ENCODE data around the gene MORN1.
A peak's percentile ranks its signal among the peaks of the same experiment; 100 is the strongest.

MORN1 gene

GRCh38 chr1:2384941-2385481 lies 6.3 kb downstream of the MORN1 start:
- DNase-seq, result no peak

DNA sequence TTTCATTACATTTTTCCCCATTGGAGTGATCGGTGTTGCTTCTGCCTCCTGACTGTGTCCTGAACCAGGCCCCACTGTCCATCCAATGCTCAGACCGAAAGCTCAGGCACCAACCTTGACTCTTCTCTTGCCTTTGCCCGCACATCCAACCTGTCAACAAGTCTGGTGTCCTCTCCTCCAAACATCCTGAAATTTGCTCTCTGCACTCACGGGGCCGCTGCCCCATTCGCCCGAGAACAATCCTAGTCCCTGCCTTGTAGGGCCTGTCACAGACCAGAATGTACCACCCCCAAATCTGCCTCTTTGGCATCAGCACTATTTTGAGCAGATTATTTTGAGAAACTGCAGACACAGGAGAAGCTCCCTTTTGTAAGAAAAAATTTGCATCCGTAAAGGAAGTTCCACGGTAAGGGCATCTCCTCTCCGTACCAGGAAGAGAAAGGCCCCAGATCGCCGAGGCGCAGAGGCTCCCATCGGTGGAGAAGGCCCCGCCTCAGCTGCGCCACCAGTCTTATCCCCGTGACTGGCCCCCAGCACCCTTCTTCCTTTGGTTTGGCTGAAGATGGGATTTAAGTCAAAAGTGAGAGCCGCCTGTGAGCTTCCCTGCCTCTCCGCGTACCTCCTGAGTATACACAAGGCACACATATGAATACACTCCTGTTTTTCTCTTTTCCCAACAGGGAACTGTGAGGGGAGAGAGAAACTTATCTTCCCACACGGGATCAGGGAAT lies 7.1 kb downstream of the MORN1 start:
- DNase-seq, result no peak

- DNase-seq, result no peak
Observed at GRCh38 chr1:2383576-2383975, 7.8 kb downstream of the MORN1 start.

GRCh38 chr1:2382621-2383361 lies 8.6 kb downstream of the MORN1 start:
- DNase-seq, result peak in 1 of 4 experiments; percentile 10

- peak; percentile 43 to 76 (median 61) for DNase-seq
Observed at GRCh38 chr1:2381741-2382620, 9.4 kb downstream of the MORN1 start.

DNA sequence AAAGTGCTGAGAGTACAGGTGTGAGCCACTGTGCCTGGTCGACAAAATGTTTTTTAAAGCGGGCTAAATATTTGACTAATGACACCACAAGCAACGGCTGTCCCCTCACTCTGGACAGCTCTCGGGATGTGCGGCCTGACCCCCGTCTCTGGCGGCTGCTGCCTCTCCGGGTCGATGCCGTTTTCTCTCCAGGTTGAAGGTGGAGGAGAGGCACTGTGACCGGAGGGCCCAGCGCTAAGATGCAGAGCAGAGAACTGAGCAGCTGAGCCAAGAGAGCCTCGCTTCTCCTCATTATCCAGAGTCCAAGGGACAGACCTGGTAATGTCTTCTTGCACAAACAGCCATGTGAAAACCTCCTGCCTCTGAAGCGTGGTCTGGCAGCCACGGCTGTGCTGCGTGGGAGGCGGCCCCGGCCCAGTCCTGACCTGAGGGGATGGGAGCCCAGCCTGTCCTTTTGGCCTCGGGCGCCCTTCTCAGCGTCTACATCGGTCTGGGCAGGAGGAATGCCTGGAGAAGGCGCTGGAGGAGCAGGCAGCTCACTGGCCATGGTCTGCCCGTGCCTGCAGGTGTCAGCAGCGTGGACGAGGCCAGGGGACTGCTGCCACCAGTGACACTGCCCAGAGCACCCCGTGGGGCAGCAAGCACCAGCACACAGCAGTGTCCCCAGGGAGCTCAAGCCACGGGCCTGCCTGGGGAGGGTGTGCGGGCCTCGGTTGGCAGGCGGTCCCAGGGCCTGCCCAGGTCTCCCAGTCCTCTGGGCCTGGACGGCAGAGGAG lies 10.3 kb downstream of the MORN1 start:
- no peak for DNase-seq

GRCh38 chr1:2379733-2380404 lies 11.5 kb downstream of the MORN1 start:
- no peak for DNase-seq

DNA sequence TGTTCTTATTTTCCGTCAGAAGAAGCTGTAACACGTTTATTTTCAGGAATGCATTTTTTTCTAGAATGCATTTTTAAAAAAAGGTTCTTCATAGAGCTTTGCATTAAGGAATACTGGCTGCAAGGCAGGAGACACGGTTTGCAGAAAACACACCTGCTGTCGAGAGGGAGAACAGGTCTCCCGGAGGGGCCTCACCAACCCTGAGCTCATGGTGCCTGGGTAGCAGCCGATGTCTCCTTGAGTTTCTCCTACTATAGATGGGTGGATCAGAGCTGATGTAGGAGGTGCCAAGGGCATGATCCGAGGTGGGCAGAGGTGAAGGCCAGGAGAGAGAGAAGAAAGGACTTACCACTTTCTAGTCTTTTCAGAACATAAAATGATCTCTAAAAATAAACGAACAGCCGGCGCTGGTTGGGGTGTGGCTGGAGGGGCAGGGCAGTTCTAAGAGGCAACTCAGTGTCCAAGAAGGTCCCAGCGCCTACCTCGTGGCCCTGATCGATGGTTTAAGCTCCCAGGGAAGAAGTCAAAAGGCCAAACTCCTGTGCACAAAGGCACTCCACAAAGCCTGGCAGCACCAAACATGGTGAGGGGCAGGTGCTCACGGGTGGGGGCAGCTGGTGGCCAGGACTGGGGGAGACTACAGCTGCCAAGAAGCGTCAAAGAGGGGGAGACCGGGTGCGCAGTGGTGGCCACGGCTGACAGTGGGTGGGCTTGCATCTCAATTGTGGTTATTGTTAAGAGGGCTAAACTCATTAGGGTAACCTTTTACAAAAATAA lies 12.2 kb downstream of the MORN1 start:
- no peak for DNase-seq

GRCh38 chr1:2378441-2378851 lies 12.9 kb downstream of the MORN1 start:
- no peak for DNase-seq

GRCh38 chr1:2377751-2378440 lies 13.5 kb downstream of the MORN1 start:
- no peak for DNase-seq

DNA sequence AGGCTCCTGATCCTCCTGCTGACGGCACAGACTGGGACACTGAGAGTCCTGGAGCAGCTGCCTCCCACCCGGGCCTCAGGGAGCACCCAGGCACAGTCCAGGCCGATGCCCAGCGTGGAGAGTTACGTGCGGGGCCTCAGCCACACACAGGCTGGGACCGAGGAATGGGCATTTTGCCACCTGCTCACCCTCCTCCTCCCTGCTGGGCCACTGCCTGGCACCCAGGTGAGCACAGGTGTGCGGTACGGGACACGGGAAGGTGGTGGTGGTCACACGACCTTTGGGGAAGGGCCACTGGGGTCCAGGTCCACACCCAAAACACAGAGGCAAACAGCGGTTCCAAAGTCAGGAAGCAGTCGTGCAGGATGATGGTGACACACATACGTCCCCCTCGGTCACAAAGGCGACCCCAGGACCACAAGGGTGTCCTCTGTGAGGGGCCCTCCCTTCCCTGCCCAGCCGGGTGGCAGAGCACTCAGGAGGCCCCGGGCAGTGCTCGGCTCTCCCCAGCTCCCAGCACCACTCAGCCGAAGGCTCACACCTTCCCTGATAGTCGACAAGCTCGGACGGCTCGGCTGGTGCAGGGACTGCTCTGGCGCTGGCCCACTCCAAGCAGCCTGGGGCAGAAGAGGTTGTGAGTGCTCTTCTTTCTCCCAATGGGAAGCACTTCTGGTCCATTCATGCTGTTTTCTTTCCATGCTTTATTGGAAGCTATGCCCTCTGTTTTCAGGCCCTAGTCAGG lies 14.3 kb downstream of the MORN1 start:
- no peak for DNase-seq

GRCh38 chr1:2376261-2376741 lies 15.1 kb downstream of the MORN1 start:
- no peak for DNase-seq

DNA sequence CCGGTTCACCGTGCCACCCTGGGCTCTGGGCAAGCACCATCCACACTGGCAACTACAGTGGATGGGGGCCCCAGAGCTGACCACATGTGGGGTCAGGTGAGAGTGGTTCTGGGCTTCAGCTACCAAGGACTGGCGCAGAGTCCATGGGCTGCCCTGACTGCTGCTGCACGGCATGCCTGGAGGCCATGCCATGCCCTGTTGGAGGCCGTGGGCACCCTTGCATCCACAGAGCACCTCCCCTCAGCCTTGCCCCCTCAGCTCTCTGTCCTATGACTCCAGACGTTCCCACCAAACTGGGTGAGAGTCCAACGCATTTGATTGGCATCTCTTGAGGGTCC lies 15.5 kb downstream of the MORN1 start:
- no peak for DNase-seq

- no peak for DNase-seq
Observed at GRCh38 chr1:2375246-2375922, 16.0 kb downstream of the MORN1 start.

DNA sequence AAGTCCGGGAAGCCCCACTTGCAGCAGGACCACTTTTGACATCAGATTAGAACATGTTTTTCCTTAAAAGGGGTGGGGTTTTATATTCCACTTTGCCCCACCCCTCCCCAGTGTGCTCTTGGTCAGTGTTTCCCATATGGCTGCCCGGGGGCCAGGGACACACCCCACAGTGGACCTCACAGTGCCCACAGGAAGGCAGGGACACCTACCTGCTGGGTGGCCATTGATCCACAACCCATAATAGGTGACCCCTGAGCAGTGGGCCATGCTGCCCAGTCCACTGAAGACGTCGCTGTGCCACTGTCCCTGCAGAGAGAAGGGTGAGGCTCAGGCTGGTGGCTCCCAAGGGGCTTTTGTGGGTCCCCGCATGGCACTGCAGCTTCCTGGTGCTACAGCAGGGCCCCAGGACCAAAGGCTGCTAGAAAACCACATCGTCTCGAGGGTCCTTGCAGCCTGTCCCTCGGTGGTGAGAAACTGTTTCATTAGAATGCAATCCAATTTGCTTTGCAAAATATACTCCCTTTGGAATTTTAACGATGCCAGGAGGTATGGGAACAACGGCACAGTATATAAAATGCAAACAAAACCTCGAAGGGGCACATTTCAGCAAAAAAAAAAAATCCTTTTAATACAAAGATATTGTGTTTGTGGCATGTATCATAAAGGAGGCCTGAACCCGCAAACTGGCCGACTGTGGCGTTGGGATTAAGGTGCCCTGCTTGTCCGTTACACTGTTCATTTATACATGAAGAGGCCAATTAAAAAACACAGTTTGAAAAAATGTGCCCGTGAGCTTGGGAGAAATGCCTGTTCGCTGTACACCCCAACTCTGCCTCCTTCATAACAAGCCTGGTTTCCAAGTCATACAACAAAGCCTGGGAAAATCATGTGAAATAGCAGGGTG lies 16.9 kb downstream of the MORN1 start:
- DNase-seq, result no peak

DNA sequence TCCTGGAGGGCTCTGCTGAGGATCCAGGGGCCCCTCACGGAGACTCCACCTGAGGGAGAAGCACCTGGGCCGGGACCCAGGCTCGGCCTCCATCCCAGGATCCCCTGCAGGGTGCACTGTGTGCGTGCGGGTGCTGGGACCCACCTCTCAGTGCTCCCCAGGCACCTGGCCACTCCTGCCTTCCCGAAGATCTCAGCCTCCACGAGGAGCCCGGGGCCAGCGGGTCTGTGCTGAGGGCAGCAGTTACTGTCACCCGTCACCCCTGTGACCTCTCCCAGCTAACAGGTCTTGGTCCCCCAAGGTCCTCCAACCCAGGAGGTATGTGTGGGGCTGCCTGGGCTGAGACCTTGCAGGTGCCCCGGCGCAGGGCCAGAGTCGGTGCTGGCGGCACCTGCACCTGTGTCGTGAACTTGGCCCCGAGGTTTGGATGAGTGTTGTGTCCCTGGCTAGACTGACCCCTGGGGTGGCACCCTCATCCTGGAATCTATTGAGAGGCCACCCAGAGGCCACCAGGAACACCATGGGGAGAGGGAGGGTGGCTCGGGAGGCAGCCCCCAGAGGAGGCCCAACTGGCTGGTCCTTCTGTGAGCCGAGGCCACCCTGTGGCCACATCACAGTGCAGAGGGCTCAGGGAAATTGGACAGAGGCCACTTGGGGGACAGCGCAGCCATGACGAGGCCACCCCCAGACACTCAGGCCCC lies 17.7 kb downstream of the MORN1 start:
- DNase-seq, result no peak
